RWPE2 (cell line): Measurements from ENCODE around the gene MRPS25.

Experiments
- ATAC-seq: fragments of 200-7000 bp; cut with Tn5 transposase; 3 replicates; pipeline ENCODE4 v1.9.1; 2021; ENCODE audit warnings: low read depth
- DNase-seq: peaks from one replicate; pipeline ENCODE4 v3.0.0-alpha.2; 2020; ENCODE audit warnings: low spot score
- H3K27ac ChIP-seq: fragments of 450-650 bp; 2 replicates; pipeline ENCODE4 v1.5.1; 2017; ENCODE audit warnings: mild to moderate bottlenecking; ENCODE audit not compliant: poor library complexity, severe bottlenecking
- H3K27me3 ChIP-seq: fragments of 250-450 bp; sonication (Bioruptor Pico); 2 replicates; pipeline ENCODE4 v1.5.1; 2021; ENCODE audit warnings: mild to moderate bottlenecking, moderate library complexity; ENCODE audit not compliant: insufficient read depth, poor library complexity, severe bottlenecking
- H3K36me3 ChIP-seq: fragments of 250-450 bp; sonication (Bioruptor Pico); 2 replicates; pipeline ENCODE4 v1.5.1; 2020; ENCODE audit warnings: low read depth, mild to moderate bottlenecking, moderate library complexity
- H3K4me1 ChIP-seq: fragments of 250-450 bp; sonication (Bioruptor Pico); 2 replicates; pipeline ENCODE4 v1.5.1; 2021; ENCODE audit warnings: mild to moderate bottlenecking, moderate library complexity; ENCODE audit not compliant: insufficient read depth, poor library complexity, severe bottlenecking
- H3K4me3 ChIP-seq: fragments of 250-450 bp; sonication (Bioruptor Pico); 2 replicates; pipeline ENCODE4 v1.5.1; 2021; ENCODE audit warnings: mild to moderate bottlenecking, moderate library complexity; ENCODE audit not compliant: severe bottlenecking
- H3K9me3 ChIP-seq: fragments of 250-450 bp; sonication (Bioruptor Pico); 2 replicates; pipeline ENCODE4 v1.5.1; 2021; ENCODE audit warnings: mild to moderate bottlenecking, moderate library complexity; ENCODE audit not compliant: severe bottlenecking
- CTCF ChIP-seq: fragments of 450-650 bp; IDR thresholded peaks from one replicate; pipeline ENCODE4 v1.5.1; 2017; ENCODE audit warnings: mild to moderate bottlenecking, moderate library complexity; ENCODE audit not compliant: poor library complexity, severe bottlenecking

The MRPS25 gene

GRCh38 chr3:15032650-15033049 lies 32.5 kb downstream of the MRPS25 start:
- DNase-seq (no peak), ATAC-seq (no peak)
- no peak overlapping the region for H3K4me3 ChIP-seq
- no peaks in the 10 kb centered on the region for H3K4me1 ChIP-seq
- no peaks in the 10 kb centered on the region for H3K9me3 ChIP-seq
- peaks cover 92% of the 10 kb centered on the region for H3K36me3 ChIP-seq
- no peak overlapping the region for H3K27ac ChIP-seq
- no peak for TF ChIP-seq CTCF
- H3K27me3 ChIP-seq: no peaks in the 10 kb centered on the region

- H3K9me3 ChIP-seq: no peaks in the 10 kb centered on the region
- H3K36me3 ChIP-seq: peaks cover 75% of the 10 kb centered on the region
- H3K4me1 ChIP-seq: no peaks in the 10 kb centered on the region
- H3K27ac ChIP-seq: no peak overlapping the region
- no peak for TF ChIP-seq CTCF
- ATAC-seq: no peak
- H3K27me3 ChIP-seq: no peaks in the 10 kb centered on the region
- no peak for DNase-seq
- H3K4me3 ChIP-seq: no peak overlapping the region
Measured at GRCh38 chr3:15029625-15030024, 35.5 kb downstream of the MRPS25 start.

- no peak overlapping the region for H3K27ac ChIP-seq
- peaks cover 75% of the 10 kb centered on the region for H3K36me3 ChIP-seq
- no peak overlapping the region for H3K4me3 ChIP-seq
- H3K27me3 ChIP-seq: no peaks in the 10 kb centered on the region
- no peak for TF ChIP-seq CTCF
- ATAC-seq: no peak
- H3K4me1 ChIP-seq: no peaks in the 10 kb centered on the region
- DNase-seq: no peak
- no peaks in the 10 kb centered on the region for H3K9me3 ChIP-seq
Measured at GRCh38 chr3:15023719-15024118, 41.4 kb downstream of the MRPS25 start.

- H3K36me3 ChIP-seq: peaks cover 73% of the 10 kb centered on the region
Measured at GRCh38 chr3:15023249-15023648, 41.9 kb downstream of the MRPS25 start.

More at GRCh38 chr3:15023249-15023648, 41.9 kb downstream of the MRPS25 start:
- DNase-seq (no peak), ATAC-seq (no peak)
- Histone ChIP-seq H3K9me3 (no peaks in the 10 kb centered on the region), H3K27me3 (no peaks in the 10 kb centered on the region), H3K27ac (no peak overlapping the region), H3K4me3 (no peak overlapping the region), H3K4me1 (no peaks in the 10 kb centered on the region)
- no peak for TF ChIP-seq CTCF
